ENCODE data around the gene CHIT1. TPM values are rescaled to one million over a fixed set of nuclear protein-coding genes. Genes with fewer than 3 reads are reported as not detected.
"Not testable (repeated sequence)": the region's sequence is repeated elsewhere in the genome, so short reads cannot be mapped to it uniquely, and the experiment has no call there.

The CHIT1 gene
- total RNA-seq, 2 experiments from 2014 or later: 0.21 to 0.56 TPM

- no peaks in the 10 kb centered on the region for H3K36me3 Mint-ChIP-seq
- no peak overlapping the region for H3K4me3 Mint-ChIP-seq
- DNase-seq: no peak
- H3K9me3 Mint-ChIP-seq: no peaks in the 10 kb centered on the region
- peak overlapping the region; percentile 27 for H3K27ac Mint-ChIP-seq
- H3K27me3 Mint-ChIP-seq: no peaks in the 10 kb centered on the region
- peaks cover 33% of the 10 kb centered on the region for H3K4me1 Mint-ChIP-seq
These were observed 41.0 kb upstream of the CHIT1 start for GRCh38 chr1:203270448-203270847.

GRCh38 chr1:203269654-203270020 lies 40.2 kb upstream of the CHIT1 start:
- Mint-ChIP-seq H3K9me3 (no peaks in the 10 kb centered on the region), H3K36me3 (no peaks in the 10 kb centered on the region), H3K4me3 (no peak overlapping the region), H3K27ac (no peak overlapping the region), H3K27me3 (no peaks in the 10 kb centered on the region), H3K4me1 (peaks cover 26% of the 10 kb centered on the region)
- no peak for DNase-seq

- Mint-ChIP-seq H3K27ac (no peak overlapping the region), H3K4me1 (peaks cover 21% of the 10 kb centered on the region), H3K4me3 (no peak overlapping the region), H3K36me3 (no peaks in the 10 kb centered on the region), H3K27me3 (no peaks in the 10 kb centered on the region), H3K9me3 (no peaks in the 10 kb centered on the region)
- peak; percentile 37 for DNase-seq
These were observed 39.6 kb upstream of the CHIT1 start for GRCh38 chr1:203268901-203269653.

GRCh38 chr1:203267912-203268311 lies 38.4 kb upstream of the CHIT1 start:
- no peak for DNase-seq
- Mint-ChIP-seq H3K27me3 (no peaks in the 10 kb centered on the region), H3K9me3 (no peaks in the 10 kb centered on the region), H3K36me3 (no peaks in the 10 kb centered on the region), H3K4me1 (peaks cover 13% of the 10 kb centered on the region), H3K4me3 (peak overlapping the region; percentile 84), H3K27ac (peak overlapping the region; percentile 80)

GRCh38 chr1:203267347-203267846 lies 37.9 kb upstream of the CHIT1 start:
- Mint-ChIP-seq H3K27me3 (no peaks in the 10 kb centered on the region), H3K27ac (peak overlapping the region; percentile 80), H3K36me3 (no peaks in the 10 kb centered on the region), H3K4me3 (peak overlapping the region; percentile 84), H3K9me3 (no peaks in the 10 kb centered on the region), H3K4me1 (peaks cover 13% of the 10 kb centered on the region)
- DNase-seq: peak; percentile 74

GRCh38 chr1:203266140-203266539 lies 36.7 kb upstream of the CHIT1 start:
- H3K36me3 Mint-ChIP-seq: not testable (repeated sequence)

GRCh38 chr1:203265541-203265940 lies 36.1 kb upstream of the CHIT1 start:
- H3K36me3 Mint-ChIP-seq: no peaks in the 10 kb centered on the region
- DNase-seq: no peak
- H3K27ac Mint-ChIP-seq: no peak overlapping the region
- peaks cover 5% of the 10 kb centered on the region for H3K4me1 Mint-ChIP-seq
- H3K4me3 Mint-ChIP-seq: no peak overlapping the region
- no peaks in the 10 kb centered on the region for H3K27me3 Mint-ChIP-seq
- no peaks in the 10 kb centered on the region for H3K9me3 Mint-ChIP-seq

More at GRCh38 chr1:203266140-203266539, 36.7 kb upstream of the CHIT1 start:
- H3K4me1 Mint-ChIP-seq, H3K4me3 Mint-ChIP-seq, H3K27ac Mint-ChIP-seq, H3K27me3 Mint-ChIP-seq, DNase-seq, H3K9me3 Mint-ChIP-seq: not testable (repeated sequence)

- no peaks in the 10 kb centered on the region for H3K36me3 Mint-ChIP-seq
- no peaks in the 10 kb centered on the region for H3K9me3 Mint-ChIP-seq
- no peak for DNase-seq
These were observed 34.6 kb upstream of the CHIT1 start for GRCh38 chr1:203264052-203264501.

GRCh38 chr1:203263496-203263895 lies 34.0 kb upstream of the CHIT1 start:
- Mint-ChIP-seq H3K4me3 (no peak overlapping the region), H3K36me3 (no peaks in the 10 kb centered on the region), H3K4me1 (peaks cover 5% of the 10 kb centered on the region), H3K9me3 (no peaks in the 10 kb centered on the region), H3K27ac (no peak overlapping the region), H3K27me3 (no peaks in the 10 kb centered on the region)
- DNase-seq: no peak

More at GRCh38 chr1:203264052-203264501, 34.6 kb upstream of the CHIT1 start:
- no peak overlapping the region for H3K4me3 Mint-ChIP-seq
- peaks cover 5% of the 10 kb centered on the region for H3K4me1 Mint-ChIP-seq
- H3K27me3 Mint-ChIP-seq: no peaks in the 10 kb centered on the region
- no peak overlapping the region for H3K27ac Mint-ChIP-seq

GRCh38 chr1:203256636-203257035 lies 27.2 kb upstream of the CHIT1 start:
- peaks cover 37% of the 10 kb centered on the region for H3K27me3 Mint-ChIP-seq
- not testable (repeated sequence) for H3K36me3 Mint-ChIP-seq, H3K4me3 Mint-ChIP-seq, H3K4me1 Mint-ChIP-seq, H3K9me3 Mint-ChIP-seq, DNase-seq, H3K27ac Mint-ChIP-seq

GRCh38 chr1:203254782-203255181 lies 25.3 kb upstream of the CHIT1 start:
- not testable (repeated sequence) for H3K9me3 Mint-ChIP-seq, H3K27ac Mint-ChIP-seq, H3K4me3 Mint-ChIP-seq, DNase-seq, H3K36me3 Mint-ChIP-seq, H3K4me1 Mint-ChIP-seq
- peaks cover 43% of the 10 kb centered on the region for H3K27me3 Mint-ChIP-seq

- Mint-ChIP-seq H3K36me3 (peaks cover 3% of the 10 kb centered on the region), H3K4me3 (no peak overlapping the region), H3K27me3 (peaks cover 43% of the 10 kb centered on the region), H3K9me3 (peaks cover 9% of the 10 kb centered on the region), H3K4me1 (no peaks in the 10 kb centered on the region), H3K27ac (no peak overlapping the region)
- no peak for DNase-seq
These were observed 23.2 kb upstream of the CHIT1 start for GRCh38 chr1:203252678-203253077.

GRCh38 chr1:203251466-203251865 lies 22.0 kb upstream of the CHIT1 start:
- Mint-ChIP-seq H3K9me3 (peaks cover 9% of the 10 kb centered on the region), H3K36me3 (peaks cover 3% of the 10 kb centered on the region), H3K4me1 (no peaks in the 10 kb centered on the region), H3K4me3 (no peak overlapping the region), H3K27ac (no peak overlapping the region), H3K27me3 (peaks cover 40% of the 10 kb centered on the region)
- DNase-seq: no peak

GRCh38 chr1:203250911-203251310 lies 21.4 kb upstream of the CHIT1 start:
- Mint-ChIP-seq H3K4me1 (no peaks in the 10 kb centered on the region), H3K9me3 (peaks cover 10% of the 10 kb centered on the region), H3K27me3 (peaks cover 37% of the 10 kb centered on the region), H3K27ac (no peak overlapping the region), H3K4me3 (no peak overlapping the region), H3K36me3 (peaks cover 3% of the 10 kb centered on the region)
- DNase-seq: no peak

GRCh38 chr1:203244776-203245175 lies 15.3 kb upstream of the CHIT1 start:
- H3K9me3 Mint-ChIP-seq: peaks cover 1% of the 10 kb centered on the region
- H3K36me3 Mint-ChIP-seq: no peaks in the 10 kb centered on the region
- no peak overlapping the region for H3K27ac Mint-ChIP-seq
- DNase-seq: no peak
- H3K4me1 Mint-ChIP-seq: no peaks in the 10 kb centered on the region
- H3K4me3 Mint-ChIP-seq: no peak overlapping the region
- H3K27me3 Mint-ChIP-seq: peaks cover 16% of the 10 kb centered on the region

- DNase-seq, H3K4me1 Mint-ChIP-seq, H3K4me3 Mint-ChIP-seq, H3K36me3 Mint-ChIP-seq, H3K27ac Mint-ChIP-seq, H3K9me3 Mint-ChIP-seq: not testable (repeated sequence)
- H3K27me3 Mint-ChIP-seq: peaks cover 16% of the 10 kb centered on the region
These were observed 12.2 kb upstream of the CHIT1 start for GRCh38 chr1:203241708-203242107.
